ENCODE data around the gene SLC2A6.

- no peak for TF ChIP-seq POLR2A (IDR thresholded peaks at IDR 0.05)
- TF ChIP-seq CTCF (IDR thresholded peaks at IDR 0.05): no peak
Measured at GRCh38 chr9:133475292-133476012, 3.4 kb downstream of the SLC2A6 start.

All from breast epithelium (tissue), 3 donors.